Liver (tissue), 9 donors: ENCODE measurements around the gene DIP2B. TPM values are rescaled to one million over a fixed set of nuclear protein-coding genes. Genes with fewer than 3 reads are reported as not detected.

ENCODE experiments used
- DNase-seq: peaks from one replicate; pipeline ENCODE4 v3.0.0-alpha.2; 2017; ENCODE audit warnings: low spot score
- H3K27ac ChIP-seq, 2 donors: one replicate each; pipeline ENCODE4 v1.7.0; 2013; ENCODE audit warnings: inconsistent platforms in 2 of 2, low read length in 2 of 2, control low read depth in 1 of 2, low read depth in 1 of 2, mild to moderate bottlenecking in 1 of 2
- H3K27me3 ChIP-seq, 4 donors: one replicate each; pipeline versions ENCODE4 v1.6.1 to v1.7.0; 2013; ENCODE audit warnings: low read length in 3 of 4, inconsistent platforms in 1 of 4, mild to moderate bottlenecking in 1 of 4, moderate library complexity in 1 of 4; ENCODE audit not compliant: control insufficient read depth in 4 of 4, insufficient read depth in 4 of 4
- H3K36me3 ChIP-seq, 4 donors: one replicate each; pipeline versions ENCODE4 v1.6.1 to v1.7.0; 2013; ENCODE audit warnings: low read length in 3 of 4, mild to moderate bottlenecking in 3 of 4, low read depth in 1 of 4, moderate library complexity in 1 of 4; ENCODE audit not compliant: control insufficient read depth in 4 of 4, insufficient read depth in 3 of 4
- H3K4me1 ChIP-seq, 4 donors: one replicate each; pipeline versions ENCODE4 v1.6.1 to v1.7.0; 2013; ENCODE audit warnings: low read length in 3 of 4, mild to moderate bottlenecking in 3 of 4, moderate library complexity in 1 of 4; ENCODE audit not compliant: control insufficient read depth in 4 of 4, insufficient read depth in 4 of 4
- H3K4me3 ChIP-seq, 3 donors: one replicate each; pipeline versions ENCODE4 v1.6.1 to v1.7.0; 2013; ENCODE audit warnings: low read length in 3 of 3, control low read depth in 1 of 3, low read depth in 1 of 3, mild to moderate bottlenecking in 1 of 3
- H3K9ac ChIP-seq, 2 donors: one replicate each; pipeline ENCODE4 v1.7.0; 2013; ENCODE audit warnings: low read length in 2 of 2, mild to moderate bottlenecking in 2 of 2, moderate library complexity in 2 of 2, control low read depth in 1 of 2, low read depth in 1 of 2
- H3K9me3 ChIP-seq, 4 donors: one replicate each; pipeline versions ENCODE4 v1.6.1 to v1.7.0; 2013; ENCODE audit warnings: low read length in 3 of 4; ENCODE audit not compliant: control insufficient read depth in 4 of 4
- ATF3 ChIP-seq: IDR thresholded peaks from 2 replicates; pipeline ENCODE4 v1.6.1; 2016; ENCODE audit warnings: antibody characterized with exemption
- EGR1 ChIP-seq, 2 donors: IDR thresholded peaks; 2 replicates each; pipeline ENCODE4 v1.6.1; 2016 to 2018; ENCODE audit warnings: antibody characterized with exemption in 2 of 2, low read depth in 2 of 2
- FOXA1 ChIP-seq: IDR thresholded peaks from 2 replicates; pipeline ENCODE4 v1.6.1; 2016; ENCODE audit warnings: antibody characterized with exemption
- FOXA2 ChIP-seq: IDR thresholded peaks from 2 replicates; pipeline ENCODE4 v1.6.1; 2016; ENCODE audit warnings: antibody characterized with exemption
- GABPA ChIP-seq, 2 donors: IDR thresholded peaks in 1 of 2; conservative IDR thresholded peaks in 1 of 2; 2 replicates each; pipeline ENCODE4 v1.6.1; 2016; ENCODE audit warnings: antibody characterized with exemption in 2 of 2, mild to moderate bottlenecking in 1 of 2, moderate library complexity in 1 of 2
- HNF4G ChIP-seq: IDR thresholded peaks from 2 replicates; pipeline ENCODE4 v1.6.1; 2016; ENCODE audit warnings: antibody characterized with exemption
- JUND ChIP-seq, 2 donors: IDR thresholded peaks; 2 replicates each; pipeline ENCODE4 v1.6.1; 2016; ENCODE audit warnings: antibody characterized with exemption in 2 of 2
- MAX ChIP-seq: IDR thresholded peaks from 2 replicates; pipeline ENCODE4 v1.6.1; 2016; ENCODE audit warnings: antibody characterized with exemption
- RAD21 ChIP-seq, 2 donors: IDR thresholded peaks; 2 replicates each; pipeline ENCODE4 v1.6.1; 2016; ENCODE audit warnings: antibody characterized with exemption in 2 of 2, mild to moderate bottlenecking in 2 of 2
- RXRA ChIP-seq, 2 donors: IDR thresholded peaks; 2 replicates each; pipeline ENCODE4 v1.6.1; 2017 to 2018; ENCODE audit warnings: antibody characterized with exemption in 2 of 2, mild to moderate bottlenecking in 1 of 2
- SP1 ChIP-seq: IDR thresholded peaks from 2 replicates; pipeline ENCODE4 v1.6.1; 2018; ENCODE audit warnings: antibody characterized with exemption, mild to moderate bottlenecking
- TAF1 ChIP-seq: conservative IDR thresholded peaks from 2 replicates; pipeline ENCODE4 v1.6.1; 2016; ENCODE audit warnings: antibody characterized with exemption, mild to moderate bottlenecking
- YY1 ChIP-seq: IDR thresholded peaks from 2 replicates; pipeline ENCODE4 v1.6.1; 2016; ENCODE audit warnings: antibody characterized with exemption, mild to moderate bottlenecking
- ZBTB33 ChIP-seq: IDR thresholded peaks from 2 replicates; pipeline ENCODE4 v1.6.1; 2016; ENCODE audit warnings: antibody characterized with exemption
- WGBS: extraction: QIAGEN DNeasy Blood & Tissue Kit; methylation state at CpG from one replicate; pipeline ENCODE4 v1.1.7; 2013; 5-methylcytosine and 5-hydroxymethylcytosine counted together
- polyA plus RNA-seq, 2 donors: library from polyadenylated mRNA; stranded (reverse) in 1 of 2; unstranded in 1 of 2; fragments of 200-250 nt in 1 of 2; fragments of >200 nt in 1 of 2; fragmentation: Nextera tagmentation in 1 of 2; extraction: Ambion mirVana in 1 of 2; gene quantifications; one replicate each; pipeline versions ENCODE4 v1.2.1 to v1.2.3, GENCODE V29; 2013 to 2015
- total RNA-seq, 2 donors: library from RNA; depleted of rRNA; stranded (reverse); fragments of >200 nt; gene quantifications; one replicate each; pipeline ENCODE4 v1.2.3, GENCODE V29; 2014
- TF ChIP-seq, protein P1 (sequence below): fragments of 150-350 bp; IDR thresholded peaks from 2 replicates; pipeline ENCODE4 v1.5.1; 2017; ENCODE audit warnings: improper control_type of control experiment, low read depth, low read length; ENCODE audit not compliant: missing input control
- donor health status: healthy.
- donor health status: healthy.
- donor health status: healthy.
- donor health status: healthy.
- donor health status: healthy.

The DIP2B gene
- total and polyA plus RNA-seq, 4 donors: 4.8 to 30.7 (median 13.8) TPM

DNA sequence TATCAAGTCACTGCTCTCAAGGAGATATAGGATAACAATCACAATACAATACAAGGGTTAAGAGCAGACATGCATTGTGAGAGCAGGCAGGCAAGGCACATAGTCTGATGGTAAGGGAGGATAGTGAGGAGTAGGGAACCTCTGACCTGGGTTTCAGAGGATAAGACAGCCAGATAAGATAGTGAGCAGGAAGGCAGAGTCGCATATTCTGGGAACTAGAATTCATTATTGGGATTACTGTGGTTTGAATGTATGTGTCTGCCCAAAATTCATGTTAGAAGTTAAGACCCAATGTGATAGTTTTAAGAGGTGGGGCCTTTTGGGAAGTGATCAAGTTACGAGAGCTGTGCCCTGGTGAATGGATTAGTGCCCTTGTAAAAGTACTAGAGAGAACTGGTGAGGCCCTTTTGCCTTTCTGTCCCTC is 244.7 kb downstream of the DIP2B start:
- no peak overlapping the region for H3K27ac ChIP-seq
- H3K9me3 ChIP-seq: no peaks in the 10 kb centered on the region
- no peaks in the 10 kb centered on the region for H3K27me3 ChIP-seq
- H3K9ac ChIP-seq: no peak overlapping the region
- no peak overlapping the region for H3K4me3 ChIP-seq
- 97% methylated on average over 2 of the region's 2 CpGs for WGBS
- peaks cover 12 to 38% (median 29%) of the 10 kb centered on the region in 4 donors for H3K36me3 ChIP-seq
- no peak for TF ChIP-seq ZBTB33
- TF ChIP-seq JUND (IDR thresholded peaks at IDR 0.05): no peak
- no peak for TF ChIP-seq GABPA (IDR thresholded peaks at IDR 0.05 in 1 of 2, conservative IDR thresholded peaks at IDR 0.05 in 1 of 2)
- no peak for TF ChIP-seq HNF4G
- no peak for TF ChIP-seq FOXA2
- TF ChIP-seq EGR1 (IDR thresholded peaks at IDR 0.05; ENCODE audit: low read depth in 2 of 2): no peak
- TF ChIP-seq YY1: no peak
- TF ChIP-seq, protein P1, sequence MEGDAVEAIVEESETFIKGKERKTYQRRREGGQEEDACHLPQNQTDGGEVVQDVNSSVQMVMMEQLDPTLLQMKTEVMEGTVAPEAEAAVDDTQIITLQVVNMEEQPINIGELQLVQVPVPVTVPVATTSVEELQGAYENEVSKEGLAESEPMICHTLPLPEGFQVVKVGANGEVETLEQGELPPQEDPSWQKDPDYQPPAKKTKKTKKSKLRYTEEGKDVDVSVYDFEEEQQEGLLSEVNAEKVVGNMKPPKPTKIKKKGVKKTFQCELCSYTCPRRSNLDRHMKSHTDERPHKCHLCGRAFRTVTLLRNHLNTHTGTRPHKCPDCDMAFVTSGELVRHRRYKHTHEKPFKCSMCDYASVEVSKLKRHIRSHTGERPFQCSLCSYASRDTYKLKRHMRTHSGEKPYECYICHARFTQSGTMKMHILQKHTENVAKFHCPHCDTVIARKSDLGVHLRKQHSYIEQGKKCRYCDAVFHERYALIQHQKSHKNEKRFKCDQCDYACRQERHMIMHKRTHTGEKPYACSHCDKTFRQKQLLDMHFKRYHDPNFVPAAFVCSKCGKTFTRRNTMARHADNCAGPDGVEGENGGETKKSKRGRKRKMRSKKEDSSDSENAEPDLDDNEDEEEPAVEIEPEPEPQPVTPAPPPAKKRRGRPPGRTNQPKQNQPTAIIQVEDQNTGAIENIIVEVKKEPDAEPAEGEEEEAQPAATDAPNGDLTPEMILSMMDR: no peak
- peaks cover 0 to 2% (median 0%) of the 10 kb centered on the region in 4 donors for H3K4me1 ChIP-seq
- no peak for DNase-seq

DNA sequence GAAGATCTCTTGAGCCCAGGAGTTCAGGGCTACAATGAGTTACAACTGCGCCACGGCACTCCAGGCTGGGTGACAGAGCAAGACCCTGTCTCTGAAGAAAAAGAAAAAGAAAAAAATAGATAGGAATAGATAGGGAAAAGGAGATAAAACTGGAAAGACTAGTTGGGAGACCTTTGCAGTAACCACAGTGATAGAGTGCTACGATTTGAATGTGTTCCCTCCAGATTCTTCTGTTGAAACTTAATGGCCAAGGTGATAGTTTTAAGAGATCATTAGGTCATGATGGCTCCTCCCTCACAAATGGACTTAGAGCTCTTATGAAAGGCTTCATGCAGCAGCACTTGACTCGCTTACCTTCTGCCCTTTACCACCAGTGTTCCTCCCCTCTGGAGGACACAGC is 245.6 kb downstream of the DIP2B start:
- DNase-seq: no peak
- Histone ChIP-seq H3K27me3 (no peaks in the 10 kb centered on the region), H3K9me3 (no peaks in the 10 kb centered on the region), H3K4me1 (no peaks in the 10 kb centered on the region), H3K4me3 (no peak overlapping the region), H3K9ac (no peak overlapping the region), H3K27ac (no peak overlapping the region), H3K36me3 (peaks cover 9 to 29% (median 23%) of the 10 kb centered on the region in 4 donors)
- 97% methylated on average over 4 of the region's 4 CpGs for WGBS
- TF ChIP-seq RAD21 (IDR thresholded peaks at IDR 0.05) (no peak), FOXA2 (no peak), TAF1 (no peak), SP1 (no peak), ATF3 (no peak), ZBTB33 (no peak), EGR1 (IDR thresholded peaks at IDR 0.05; ENCODE audit: low read depth in 2 of 2) (no peak), RXRA (IDR thresholded peaks at IDR 0.05) (no peak), HNF4G (no peak), GABPA (IDR thresholded peaks at IDR 0.05 in 1 of 2, conservative IDR thresholded peaks at IDR 0.05 in 1 of 2) (no peak), YY1 (no peak), FOXA1 (no peak), JUND (IDR thresholded peaks at IDR 0.05) (no peak), MAX (no peak)
